ENCODE measurements around the gene AGPAT4.
"Not testable (repeated sequence)": the region's sequence is repeated elsewhere in the genome, so short reads cannot be mapped to it uniquely, and the experiment has no call there.

The AGPAT4 gene

GRCh38 chr6:161273752-161274487 lies at the start of gene AGPAT4:
AGPAT4 (minus strand) TSS chr6:161274061; CDS start chr6:161232213, 41,848 bp downstream.
- DNase-seq = peak; percentile 68

- DNase-seq = no peak
These were observed 45.4 kb upstream of the AGPAT4 start for GRCh38 chr6:161319231-161319630.

GRCh38 chr6:161318456-161318855 lies 44.6 kb upstream of the AGPAT4 start:
- peak; percentile 1 for DNase-seq

GRCh38 chr6:161316531-161316930 lies 42.7 kb upstream of the AGPAT4 start:
- no peak for DNase-seq

- DNase-seq = not testable (repeated sequence)
These were observed 41.5 kb upstream of the AGPAT4 start for GRCh38 chr6:161315246-161315917.

- not testable (repeated sequence) for DNase-seq
These were observed 40.8 kb upstream of the AGPAT4 start for GRCh38 chr6:161314541-161315245.

GRCh38 chr6:161313940-161314509 lies 40.2 kb upstream of the AGPAT4 start:
- DNase-seq = no peak

GRCh38 chr6:161313475-161313874 lies 39.6 kb upstream of the AGPAT4 start:
- DNase-seq = not testable (repeated sequence)

GRCh38 chr6:161309774-161310173 lies 35.9 kb upstream of the AGPAT4 start:
- DNase-seq = not testable (repeated sequence)

- no peak for DNase-seq
These were observed 34.3 kb upstream of the AGPAT4 start for GRCh38 chr6:161308075-161308655.

GRCh38 chr6:161305860-161306259 lies 32.0 kb upstream of the AGPAT4 start:
- no peak for DNase-seq

GRCh38 chr6:161303628-161304340 lies 29.9 kb upstream of the AGPAT4 start:
- no peak for DNase-seq

- DNase-seq = no peak
These were observed 29.1 kb upstream of the AGPAT4 start for GRCh38 chr6:161302949-161303348.

GRCh38 chr6:161301338-161301737 lies 27.5 kb upstream of the AGPAT4 start:
- no peak for DNase-seq

GRCh38 chr6:161300823-161301222 lies 27.0 kb upstream of the AGPAT4 start:
- DNase-seq = no peak

GRCh38 chr6:161299726-161300125 lies 25.9 kb upstream of the AGPAT4 start:
- no peak for DNase-seq

GRCh38 chr6:161295784-161296183 lies 21.9 kb upstream of the AGPAT4 start:
- DNase-seq = no peak

GRCh38 chr6:161292650-161293281 lies 18.9 kb upstream of the AGPAT4 start:
- DNase-seq = no peak

GRCh38 chr6:161292145-161292544 lies 18.3 kb upstream of the AGPAT4 start:
- no peak for DNase-seq

GRCh38 chr6:161290751-161291150 lies 16.9 kb upstream of the AGPAT4 start:
- no peak for DNase-seq

- no peak for DNase-seq
These were observed 10.8 kb upstream of the AGPAT4 start for GRCh38 chr6:161284653-161285052.

- no peak for DNase-seq
These were observed 7.2 kb upstream of the AGPAT4 start for GRCh38 chr6:161281092-161281491.

Data from COR-L47 (cell line).